Measurements from ENCODE around the gene FCHSD2.

The FCHSD2 gene

DNA sequence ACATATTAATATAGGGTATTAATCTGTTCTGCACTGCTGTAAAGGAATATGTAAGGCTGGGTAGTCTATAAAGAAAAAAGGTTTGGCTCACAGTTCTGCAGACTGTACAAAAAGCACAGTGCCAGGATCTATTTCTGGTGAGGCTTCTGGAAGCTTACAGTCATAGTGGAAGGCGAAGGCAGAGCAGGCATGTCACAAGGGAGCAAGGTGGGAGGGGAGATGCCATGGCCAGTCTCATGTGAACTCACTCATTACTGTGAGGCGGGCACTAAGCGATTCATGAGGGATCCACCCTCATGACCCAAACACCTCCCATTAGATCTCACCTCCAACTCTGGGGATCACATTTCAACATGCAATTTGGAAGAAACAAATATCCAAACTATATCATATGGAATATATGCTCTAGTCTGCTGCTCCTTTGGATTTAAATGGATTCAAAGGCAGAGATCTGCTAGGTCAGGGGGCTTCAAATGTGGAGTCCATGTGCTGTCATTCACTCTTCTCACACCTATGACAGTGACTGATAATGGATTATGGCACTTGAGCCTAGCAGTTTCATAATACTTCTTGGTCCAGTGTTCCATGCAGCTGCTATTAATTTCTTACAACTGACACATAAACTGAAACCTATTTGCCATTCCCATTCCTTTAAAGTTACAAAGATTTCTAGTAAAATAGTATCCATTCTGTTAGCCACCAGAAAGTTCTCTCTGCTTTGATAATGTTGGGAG is 182.0 kb downstream of the FCHSD2 start:
- TF ChIP-seq, protein P1, sequence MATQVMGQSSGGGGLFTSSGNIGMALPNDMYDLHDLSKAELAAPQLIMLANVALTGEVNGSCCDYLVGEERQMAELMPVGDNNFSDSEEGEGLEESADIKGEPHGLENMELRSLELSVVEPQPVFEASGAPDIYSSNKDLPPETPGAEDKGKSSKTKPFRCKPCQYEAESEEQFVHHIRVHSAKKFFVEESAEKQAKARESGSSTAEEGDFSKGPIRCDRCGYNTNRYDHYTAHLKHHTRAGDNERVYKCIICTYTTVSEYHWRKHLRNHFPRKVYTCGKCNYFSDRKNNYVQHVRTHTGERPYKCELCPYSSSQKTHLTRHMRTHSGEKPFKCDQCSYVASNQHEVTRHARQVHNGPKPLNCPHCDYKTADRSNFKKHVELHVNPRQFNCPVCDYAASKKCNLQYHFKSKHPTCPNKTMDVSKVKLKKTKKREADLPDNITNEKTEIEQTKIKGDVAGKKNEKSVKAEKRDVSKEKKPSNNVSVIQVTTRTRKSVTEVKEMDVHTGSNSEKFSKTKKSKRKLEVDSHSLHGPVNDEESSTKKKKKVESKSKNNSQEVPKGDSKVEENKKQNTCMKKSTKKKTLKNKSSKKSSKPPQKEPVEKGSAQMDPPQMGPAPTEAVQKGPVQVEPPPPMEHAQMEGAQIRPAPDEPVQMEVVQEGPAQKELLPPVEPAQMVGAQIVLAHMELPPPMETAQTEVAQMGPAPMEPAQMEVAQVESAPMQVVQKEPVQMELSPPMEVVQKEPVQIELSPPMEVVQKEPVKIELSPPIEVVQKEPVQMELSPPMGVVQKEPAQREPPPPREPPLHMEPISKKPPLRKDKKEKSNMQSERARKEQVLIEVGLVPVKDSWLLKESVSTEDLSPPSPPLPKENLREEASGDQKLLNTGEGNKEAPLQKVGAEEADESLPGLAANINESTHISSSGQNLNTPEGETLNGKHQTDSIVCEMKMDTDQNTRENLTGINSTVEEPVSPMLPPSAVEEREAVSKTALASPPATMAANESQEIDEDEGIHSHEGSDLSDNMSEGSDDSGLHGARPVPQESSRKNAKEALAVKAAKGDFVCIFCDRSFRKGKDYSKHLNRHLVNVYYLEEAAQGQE (IDR thresholded peaks at IDR 0.05; ENCODE audit: insufficient read depth in 1 of 2, low read depth in 2 of 2, low read length in 2 of 2), result no peak
- TF ChIP-seq FOXP2 (optimal IDR thresholded peaks at IDR 0.05; ENCODE audit: borderline replicate concordance, extremely low read depth, extremely low read length, insufficient read depth), result no peak
- TF ChIP-seq SIN3A (IDR thresholded peaks at IDR 0.05; ENCODE audit: borderline replicate concordance, insufficient read depth, low read length), result no peak
- TF ChIP-seq TAF1 (IDR thresholded peaks at IDR 0.05; ENCODE audit: borderline replicate concordance, insufficient read depth, low read length), result no peak
- TF ChIP-seq POLR2AphosphoS5 (IDR thresholded peaks at IDR 0.05; ENCODE audit: low read depth, low read length), result no peak

DNA sequence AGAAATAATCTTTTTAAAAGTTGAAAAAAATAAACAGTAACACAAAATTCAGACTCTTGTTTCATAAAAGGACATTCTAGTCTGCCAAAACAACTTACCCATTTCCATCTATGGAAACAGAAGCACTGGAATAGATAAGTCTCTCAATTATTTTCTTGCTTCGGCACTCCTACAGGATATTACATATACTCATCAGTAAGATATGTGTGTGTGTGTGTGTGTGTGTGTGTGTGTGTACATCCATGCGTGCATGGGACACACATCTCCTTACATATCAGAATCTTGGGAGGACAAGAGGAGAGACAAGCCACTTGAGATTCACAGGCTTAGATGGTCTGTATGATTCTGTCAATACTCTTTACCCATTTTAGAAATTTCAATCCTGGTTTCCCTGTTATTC is 183.3 kb downstream of the FCHSD2 start:
- no peak for TF ChIP-seq SIN3A (IDR thresholded peaks at IDR 0.05; ENCODE audit: borderline replicate concordance, insufficient read depth, low read length)
- no peak for TF ChIP-seq POLR2AphosphoS5 (IDR thresholded peaks at IDR 0.05; ENCODE audit: low read depth, low read length)
- TF ChIP-seq, protein P1 (IDR thresholded peaks at IDR 0.05; ENCODE audit: insufficient read depth in 1 of 2, low read depth in 2 of 2, low read length in 2 of 2), result no peak
- no peak for TF ChIP-seq FOXP2 (optimal IDR thresholded peaks at IDR 0.05; ENCODE audit: borderline replicate concordance, extremely low read depth, extremely low read length, insufficient read depth)
- TF ChIP-seq TAF1 (IDR thresholded peaks at IDR 0.05; ENCODE audit: borderline replicate concordance, insufficient read depth, low read length), result no peak

GRCh38 chr11:72955466-72955865 is 186.7 kb downstream of the FCHSD2 start:
- no peak for TF ChIP-seq TAF1 (IDR thresholded peaks at IDR 0.05; ENCODE audit: borderline replicate concordance, insufficient read depth, low read length)
- TF ChIP-seq, protein P1 (IDR thresholded peaks at IDR 0.05; ENCODE audit: insufficient read depth in 1 of 2, low read depth in 2 of 2, low read length in 2 of 2), result no peak
- TF ChIP-seq FOXP2 (optimal IDR thresholded peaks at IDR 0.05; ENCODE audit: borderline replicate concordance, extremely low read depth, extremely low read length, insufficient read depth), result no peak
- TF ChIP-seq POLR2AphosphoS5 (IDR thresholded peaks at IDR 0.05; ENCODE audit: low read depth, low read length), result no peak
- TF ChIP-seq SIN3A (IDR thresholded peaks at IDR 0.05; ENCODE audit: borderline replicate concordance, insufficient read depth, low read length), result no peak

DNA sequence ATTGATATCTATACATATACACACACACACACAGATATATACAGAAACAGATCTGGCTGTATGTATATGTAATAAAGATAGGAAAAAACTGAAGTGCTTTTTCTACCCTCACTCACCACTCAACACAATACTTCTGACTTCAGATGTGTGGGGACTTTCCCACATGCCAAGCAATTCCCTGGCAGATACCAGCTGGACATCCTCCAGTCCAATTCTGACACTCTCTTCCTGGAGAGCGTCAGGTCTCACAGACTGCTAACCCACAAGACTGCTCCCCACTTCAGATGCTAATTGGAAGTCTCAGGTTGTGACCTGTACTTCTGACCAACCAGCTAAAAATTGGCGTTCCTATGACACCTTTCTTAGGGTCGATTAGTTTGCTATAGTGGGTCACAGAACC is 187.3 kb downstream of the FCHSD2 start:
- TF ChIP-seq TAF1 (IDR thresholded peaks at IDR 0.05; ENCODE audit: borderline replicate concordance, insufficient read depth, low read length) (no peak), FOXP2 (optimal IDR thresholded peaks at IDR 0.05; ENCODE audit: borderline replicate concordance, extremely low read depth, extremely low read length, insufficient read depth) (no peak), POLR2AphosphoS5 (IDR thresholded peaks at IDR 0.05; ENCODE audit: low read depth, low read length) (no peak), SIN3A (IDR thresholded peaks at IDR 0.05; ENCODE audit: borderline replicate concordance, insufficient read depth, low read length) (no peak)
- TF ChIP-seq, protein P1 (IDR thresholded peaks at IDR 0.05; ENCODE audit: insufficient read depth in 1 of 2, low read depth in 2 of 2, low read length in 2 of 2), result no peak

Measured in PFSK-1 (cell line).